ENCODE data around the gene ZNF536.

ZNF536 gene

DNA sequence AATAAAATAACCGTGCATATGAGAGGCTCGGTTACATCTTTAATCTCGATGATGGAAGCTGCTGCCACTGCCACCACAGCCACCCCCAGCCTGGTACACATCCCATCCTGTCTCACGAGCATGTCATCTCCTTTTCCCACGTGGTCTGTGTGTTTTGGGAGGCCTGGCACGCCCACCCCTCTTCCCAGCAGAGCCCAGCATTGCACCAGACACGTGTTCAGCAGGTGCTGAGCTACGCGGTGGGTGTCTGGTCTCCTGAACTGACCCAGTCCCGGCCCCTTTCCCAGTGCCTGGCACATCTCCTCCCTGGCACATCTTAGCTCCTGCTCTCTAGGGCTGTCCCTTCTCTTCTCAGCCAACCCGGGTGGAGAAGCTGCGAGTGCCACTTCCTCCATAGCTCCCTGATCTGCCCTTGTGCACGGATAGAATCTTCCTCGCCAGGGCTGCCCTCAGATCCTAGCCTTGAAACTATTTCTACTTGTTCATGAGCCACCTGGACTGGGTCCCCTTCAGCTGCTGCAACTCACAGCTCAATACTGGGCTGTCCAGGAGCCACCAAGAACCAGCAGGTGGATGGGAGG lies 36.8 kb upstream of the ZNF536 start:
- no peak for DNase-seq (ENCODE audit: low read depth)
- TF ChIP-seq, protein P1, sequence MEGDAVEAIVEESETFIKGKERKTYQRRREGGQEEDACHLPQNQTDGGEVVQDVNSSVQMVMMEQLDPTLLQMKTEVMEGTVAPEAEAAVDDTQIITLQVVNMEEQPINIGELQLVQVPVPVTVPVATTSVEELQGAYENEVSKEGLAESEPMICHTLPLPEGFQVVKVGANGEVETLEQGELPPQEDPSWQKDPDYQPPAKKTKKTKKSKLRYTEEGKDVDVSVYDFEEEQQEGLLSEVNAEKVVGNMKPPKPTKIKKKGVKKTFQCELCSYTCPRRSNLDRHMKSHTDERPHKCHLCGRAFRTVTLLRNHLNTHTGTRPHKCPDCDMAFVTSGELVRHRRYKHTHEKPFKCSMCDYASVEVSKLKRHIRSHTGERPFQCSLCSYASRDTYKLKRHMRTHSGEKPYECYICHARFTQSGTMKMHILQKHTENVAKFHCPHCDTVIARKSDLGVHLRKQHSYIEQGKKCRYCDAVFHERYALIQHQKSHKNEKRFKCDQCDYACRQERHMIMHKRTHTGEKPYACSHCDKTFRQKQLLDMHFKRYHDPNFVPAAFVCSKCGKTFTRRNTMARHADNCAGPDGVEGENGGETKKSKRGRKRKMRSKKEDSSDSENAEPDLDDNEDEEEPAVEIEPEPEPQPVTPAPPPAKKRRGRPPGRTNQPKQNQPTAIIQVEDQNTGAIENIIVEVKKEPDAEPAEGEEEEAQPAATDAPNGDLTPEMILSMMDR (IDR thresholded peaks at IDR 0.05; ENCODE audit: low read depth, low read length, missing control alignments): no peak

DNA sequence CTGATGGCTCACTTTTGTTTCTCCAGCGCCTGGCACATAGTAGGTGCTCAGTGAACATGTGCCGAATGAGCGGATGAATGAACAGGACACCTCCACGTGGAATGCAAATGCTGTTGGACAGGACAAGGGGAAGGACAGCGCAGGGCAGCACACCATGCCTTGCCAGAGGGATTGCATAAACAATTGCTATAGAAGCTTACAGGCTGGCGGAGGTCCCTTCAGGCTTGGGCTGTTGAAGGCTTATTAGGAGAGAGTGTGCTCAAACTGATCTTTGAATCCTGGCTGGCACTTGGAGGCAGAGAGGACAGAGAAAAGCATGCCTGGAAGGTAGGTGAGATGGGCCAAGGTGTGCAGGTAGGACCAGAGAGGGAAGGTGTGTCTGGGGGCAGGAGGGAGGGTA lies 35.9 kb upstream of the ZNF536 start:
- H3K4me3 ChIP-seq (ENCODE audit: low read depth, low read length): no peak overlapping the region
- no peak for DNase-seq (ENCODE audit: low read depth)
- TF ChIP-seq, protein P1 (IDR thresholded peaks at IDR 0.05; ENCODE audit: low read depth, low read length, missing control alignments): no peak

More for the DNA sequence above, 36.8 kb upstream of the ZNF536 start:
- H3K4me3 ChIP-seq (ENCODE audit: low read depth, low read length): no peak overlapping the region

DNA sequence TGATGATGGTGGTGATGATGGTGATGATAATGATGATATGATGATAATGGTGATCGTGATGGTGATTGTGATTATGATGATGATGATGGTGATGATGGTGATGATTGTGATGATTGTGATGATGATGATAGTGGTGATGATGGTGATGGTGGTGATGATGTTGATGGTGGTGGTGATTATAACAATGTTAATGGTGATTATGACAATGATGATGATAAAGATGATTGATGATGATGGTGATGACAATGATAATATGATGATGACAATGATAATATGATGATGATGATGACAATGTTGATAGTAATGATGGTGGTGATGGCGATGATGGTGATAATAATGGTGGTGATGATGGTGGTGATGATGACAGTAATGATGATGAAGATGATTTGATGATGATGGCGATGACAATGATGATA lies 34.1 kb upstream of the ZNF536 start:
- H3K4me3 ChIP-seq (ENCODE audit: low read depth, low read length): no peak overlapping the region
- TF ChIP-seq, protein P1 (IDR thresholded peaks at IDR 0.05; ENCODE audit: low read depth, low read length, missing control alignments): no peak
- no peak for DNase-seq (ENCODE audit: low read depth)

DNA sequence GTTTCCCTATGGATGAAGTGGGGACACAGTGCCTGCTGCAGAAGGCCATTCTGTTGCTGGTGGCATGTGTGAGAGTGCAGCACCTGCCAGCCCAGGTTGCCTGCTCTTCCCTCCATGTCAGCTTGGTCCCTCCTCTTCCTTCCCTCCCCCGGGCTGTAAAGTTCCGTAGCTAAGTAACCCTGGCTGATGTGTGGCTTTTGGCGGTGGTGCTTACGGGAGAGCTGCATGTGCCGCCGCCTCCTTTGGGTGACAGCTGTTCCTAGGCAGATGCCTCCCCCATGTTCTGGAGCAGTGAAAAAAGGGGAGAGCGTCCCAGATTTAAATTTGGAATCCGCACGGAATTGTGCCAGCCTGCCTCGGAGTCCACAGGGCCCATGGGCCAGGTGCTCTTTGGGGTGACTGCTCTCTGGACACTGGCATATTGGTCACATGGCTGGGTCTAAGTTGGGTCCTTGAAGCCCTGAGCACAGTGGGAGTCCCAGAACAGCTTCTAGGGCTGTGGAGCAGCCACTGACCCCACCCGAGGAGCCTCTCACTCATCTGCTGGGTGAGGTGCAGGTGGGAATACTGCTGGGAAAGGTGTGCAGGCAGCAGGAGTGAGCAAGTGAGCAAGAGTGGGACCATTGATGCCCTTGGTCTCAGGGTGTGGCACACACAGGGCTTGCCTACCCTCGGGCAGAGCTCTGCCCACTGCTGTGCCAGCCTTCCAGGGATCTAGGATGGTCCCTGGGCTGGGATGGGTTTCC lies 33.1 kb upstream of the ZNF536 start:
- H3K4me3 ChIP-seq (ENCODE audit: low read depth, low read length): no peak overlapping the region
- no peak for DNase-seq (ENCODE audit: low read depth)
- TF ChIP-seq, protein P1 (IDR thresholded peaks at IDR 0.05; ENCODE audit: low read depth, low read length, missing control alignments): no peak

DNA sequence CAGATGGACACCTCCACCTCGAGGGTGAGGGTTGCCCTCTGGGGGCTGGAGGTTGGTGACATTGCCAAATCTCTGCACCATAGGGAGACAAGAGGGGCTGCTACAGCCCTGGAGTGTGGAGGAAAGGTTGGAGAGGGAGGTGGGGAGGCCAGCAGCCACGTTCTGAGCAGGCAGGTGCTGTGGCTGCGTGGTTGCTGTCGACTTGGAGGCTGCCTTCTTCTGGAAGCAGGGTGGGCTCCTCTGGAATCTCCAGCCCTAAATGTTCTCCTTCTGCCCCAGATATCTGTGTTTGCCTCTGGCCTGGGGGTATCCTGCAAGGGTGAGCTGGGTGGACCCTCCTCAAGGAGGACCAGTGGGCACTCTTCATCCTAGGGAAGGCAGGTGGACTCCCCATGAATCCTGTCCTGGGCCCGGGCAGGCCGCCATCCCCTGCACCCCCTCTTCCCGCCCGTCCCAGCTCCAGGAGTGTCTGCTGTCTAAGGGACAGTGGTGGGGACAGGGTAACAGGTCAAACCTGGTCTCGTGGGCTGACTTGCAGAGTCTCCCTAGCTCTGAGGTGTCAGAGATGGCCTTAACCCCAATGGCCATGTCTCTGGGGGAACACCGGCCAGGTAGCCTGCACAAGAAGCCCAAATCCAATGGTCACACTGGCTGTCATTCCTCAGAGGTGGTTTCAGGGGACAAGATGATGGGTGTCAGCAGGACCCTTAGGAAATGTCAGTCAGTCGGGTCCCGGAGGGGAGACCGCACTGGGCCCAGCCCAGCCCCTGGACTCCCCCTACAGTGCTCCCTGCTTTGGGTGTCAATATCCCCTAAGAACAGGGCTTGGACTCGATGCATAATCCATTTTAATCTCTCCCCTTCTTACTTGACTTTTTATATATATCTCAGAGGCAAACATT lies 32.3 kb upstream of the ZNF536 start:
- no peak for DNase-seq (ENCODE audit: low read depth)
- no peak overlapping the region for H3K4me3 ChIP-seq (ENCODE audit: low read depth, low read length)
- TF ChIP-seq, protein P1 (IDR thresholded peaks at IDR 0.05; ENCODE audit: low read depth, low read length, missing control alignments): no peak

DNA sequence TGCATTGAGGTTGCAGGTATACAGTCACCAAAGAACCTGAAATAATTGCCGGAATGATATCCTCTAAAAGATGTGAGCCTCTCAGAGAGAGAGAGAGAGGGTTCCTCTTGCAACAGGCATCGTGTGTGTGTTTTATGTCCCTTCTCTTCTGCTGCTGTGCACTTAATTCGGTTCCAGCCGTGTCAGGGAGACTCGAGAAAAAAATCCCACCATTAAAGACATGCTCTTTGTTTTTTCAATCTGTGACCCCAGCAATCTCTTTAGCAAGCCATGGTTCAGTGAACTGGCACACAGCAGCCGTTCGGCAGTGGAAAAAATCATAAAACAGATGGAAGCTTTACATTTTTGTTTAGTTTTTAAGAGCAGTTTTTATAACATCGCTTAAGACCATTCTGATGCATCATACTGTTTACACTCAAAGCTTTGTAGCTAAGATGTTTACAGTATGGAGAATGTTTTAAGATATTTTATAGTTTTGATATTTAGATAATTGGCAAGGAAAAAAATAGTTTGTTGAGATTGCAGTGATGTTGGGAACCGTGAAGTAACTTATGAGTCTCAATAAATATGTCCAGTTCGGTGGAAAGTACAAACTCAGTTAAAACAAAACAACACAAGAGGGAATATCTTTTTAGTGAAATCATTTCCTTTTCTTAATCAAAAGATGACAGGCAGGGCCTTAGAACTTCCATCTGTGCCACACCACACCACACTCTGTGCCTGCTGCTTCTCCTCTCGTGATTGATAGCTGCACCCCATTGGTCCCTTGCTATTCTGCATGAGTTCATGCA lies 31.2 kb upstream of the ZNF536 start:
- no peak overlapping the region for H3K4me3 ChIP-seq (ENCODE audit: low read depth, low read length)
- TF ChIP-seq, protein P1 (IDR thresholded peaks at IDR 0.05; ENCODE audit: low read depth, low read length, missing control alignments): no peak
- no peak for DNase-seq (ENCODE audit: low read depth)

Measured in GM12864 (cell line).